HepG2 (cell line): ENCODE data around the gene CD109. TPM values are rescaled to one million over a fixed set of nuclear protein-coding genes. Genes with fewer than 3 reads are reported as not detected.

Experiments
- ATAC-seq: fragments of 200-7000 bp; cut with Tn5 transposase; 3 replicates; pipeline ENCODE4 v1.9.1; 2020; ENCODE audit warnings: mild to moderate bottlenecking, moderate library complexity
- BruUV-seq: library from RNA; stranded (reverse); fragments of 400-500 nt; replicated peaks from 2 replicates; lab custom pipeline; 2021; lab: Mats Ljungman, UMichigan
- CTCF ChIA-PET: fragments of 300-600 bp; formaldehyde crosslinking; extraction: SDS; loops from one replicate; lab custom pipeline; 2021; ENCODE audit warnings: low total read pairs, inconsistent platforms, low intra/inter-chr PET ratio; lab: Yijun Ruan, JAX
- POLR2A ChIA-PET: fragments of 350-600 bp; sonication (Branson Sonifier 250); formaldehyde crosslinking; loops from one replicate; lab custom pipeline; 2020; ENCODE audit warnings: antibody characterized with exemption, inconsistent platforms; lab: Yijun Ruan, JAX
- DNase-seq: peaks from one replicate; pipeline ENCODE4 v3.0.0-alpha.2; 2015; ENCODE audit warnings: low spot score
- FAIRE-seq: peaks from 3 replicates; lab custom pipeline; 2011; peaks lifted over from hg19 to GRCh38; lab: Jason Lieb, UNC
- H2AFZ ChIP-seq: one replicate; pipeline ENCODE4 v1.6.1; 2011; ENCODE audit warnings: low read length, inconsistent platforms
- H3K27ac ChIP-seq: fragments of 300-600 bp; 3 replicates; pipeline ENCODE4 v1.8.0; 2011; ENCODE audit warnings: mixed run types, mild to moderate bottlenecking, mixed read lengths, low read length, inconsistent platforms; ENCODE audit not compliant: insufficient read depth; ENCODE audit errors: extremely low read length
- H3K27me3 ChIP-seq, 2 experiments: fragments of 200-600 bp in 1 of 2; 2 replicates in 1 of 2; 3 replicates in 1 of 2; pipeline versions ENCODE4 v1.6.0 to v1.8.0; 2011; ENCODE audit warnings: low read length in 2 of 2, mild to moderate bottlenecking in 2 of 2, moderate library complexity in 2 of 2, inconsistent platforms in 1 of 2; ENCODE audit not compliant: insufficient read depth in 2 of 2, control insufficient read depth in 1 of 2
- H3K36me3 ChIP-seq, 2 experiments: fragments of 200-600 bp in 1 of 2; replicated peaks in 1 of 2; 2 replicates in 1 of 2; 3 replicates in 1 of 2; pipeline versions ENCODE4 v1.5.1 to v1.8.0; 2011; ENCODE audit warnings: low read length in 2 of 2, inconsistent platforms in 1 of 2; ENCODE audit not compliant: insufficient read depth in 2 of 2, control insufficient read depth in 1 of 2
- H3K4me1 ChIP-seq: 2 replicates; pipeline ENCODE4 v1.5.1; 2012; ENCODE audit warnings: low read length, inconsistent platforms; ENCODE audit not compliant: insufficient read depth
- H3K4me2 ChIP-seq: 2 replicates; pipeline ENCODE4 v1.6.0; 2011; ENCODE audit warnings: low read depth, low read length, inconsistent platforms
- H3K4me3 ChIP-seq, 3 experiments: fragments of 200-600 bp in 1 of 3; sonication (generic), shearing (Covaris generic) in 1 of 3; replicated peaks in 1 of 3; 2 replicates each; pipeline ENCODE4 v1.5.1; 2011 to 2016; ENCODE audit warnings: low read length in 3 of 3, inconsistent platforms in 2 of 3, low read depth in 2 of 3, mild to moderate bottlenecking in 2 of 3, control low read depth in 1 of 3, mixed read lengths in 1 of 3; ENCODE audit not compliant: insufficient read depth in 1 of 3
- H3K79me2 ChIP-seq: one replicate; pipeline ENCODE4 v1.6.1; 2011; ENCODE audit warnings: low read length, inconsistent platforms; ENCODE audit not compliant: insufficient read depth
- H3K9ac ChIP-seq: 2 replicates; pipeline ENCODE4 v1.6.0; 2011; ENCODE audit warnings: mild to moderate bottlenecking, low read depth, low read length, inconsistent platforms; ENCODE audit not compliant: insufficient read depth
- H3K9me3 ChIP-seq: 2 replicates; pipeline ENCODE4 v1.5.1; 2012; ENCODE audit warnings: mild to moderate bottlenecking, low read length
- H4K20me1 ChIP-seq: 2 replicates; pipeline ENCODE4 v1.6.0; 2011; ENCODE audit warnings: inconsistent platforms, mild to moderate bottlenecking, low read length, moderate library complexity; ENCODE audit not compliant: insufficient read depth
- GTF2F1 ChIP-seq: fragments of 150-350 bp; IDR thresholded peaks from 2 replicates; pipeline ENCODE4 v1.6.1; 2014; ENCODE audit warnings: low read length
- HBP1 ChIP-seq: IDR thresholded peaks from 2 replicates; pipeline ENCODE4 v1.6.1; 2016; ENCODE audit warnings: low read depth, control low read depth
- HDAC1 ChIP-seq: sonication (generic); formaldehyde crosslinking; IDR thresholded peaks from 2 replicates; pipeline ENCODE4 v1.5.1; 2020; ENCODE audit warnings: mild to moderate bottlenecking, missing genetic modification reagents
- HNF4A ChIP-seq: sonication (generic); formaldehyde crosslinking; IDR thresholded peaks from 2 replicates; pipeline ENCODE4 v1.4.0; 2020; ENCODE audit warnings: missing genetic modification reagents
- MBNL3 ChIP-seq: fragments of 250-450 bp; sonication (Bioruptor Pico); conservative IDR thresholded peaks from 2 replicates; pipeline ENCODE4 v1.8.0; 2022; ENCODE audit warnings: mild to moderate bottlenecking, inconsistent platforms
- MED8 ChIP-seq: sonication (generic); formaldehyde crosslinking; IDR thresholded peaks from 2 replicates; pipeline ENCODE4 v1.8.1; 2023; ENCODE audit warnings: mild to moderate bottlenecking, missing genetic modification reagents; ENCODE audit not compliant: insufficient replicate concordance
- MEIS2 ChIP-seq: sonication (generic); formaldehyde crosslinking; IDR thresholded peaks from 2 replicates; pipeline ENCODE4 v1.9.0; 2021; ENCODE audit warnings: mild to moderate bottlenecking, missing genetic modification reagents
- PAF1 ChIP-seq: IDR thresholded peaks from 2 replicates; pipeline ENCODE4 v1.6.1; 2016; ENCODE audit warnings: missing genetic modification reagents, missing compliant biosample characterization
- POGZ ChIP-seq: sonication (generic); formaldehyde crosslinking; IDR thresholded peaks from 2 replicates; pipeline ENCODE4 v1.4.0; 2020; ENCODE audit warnings: mild to moderate bottlenecking, missing genetic modification reagents
- SAFB2 ChIP-seq: sonication (generic); formaldehyde crosslinking; IDR thresholded peaks from 2 replicates; pipeline ENCODE4 v1.5.1; 2020; ENCODE audit warnings: missing genetic modification reagents, low read depth, mild to moderate bottlenecking, borderline replicate concordance
- SP1 ChIP-seq, 2 experiments: fragments of 450-650 bp in 1 of 2; sonication (generic) in 1 of 2; formaldehyde crosslinking in 1 of 2; IDR thresholded peaks; 2 replicates each; pipeline versions ENCODE4 v1.4.0 to v1.6.1; 2016 to 2020; ENCODE audit warnings: missing genetic modification reagents in 1 of 2
- TFDP2 ChIP-seq: sonication (generic); formaldehyde crosslinking; IDR thresholded peaks from 2 replicates; pipeline ENCODE4 v1.4.0; 2020; ENCODE audit warnings: missing genetic modification reagents
- ZNF17 ChIP-seq: sonication (generic); formaldehyde crosslinking; IDR thresholded peaks from 2 replicates; pipeline ENCODE4 v1.5.0; 2020; ENCODE audit warnings: mild to moderate bottlenecking, missing genetic modification reagents
- ZNF501 ChIP-seq: sonication (generic); formaldehyde crosslinking; IDR thresholded peaks from 2 replicates; pipeline ENCODE4 v1.5.1; 2020; ENCODE audit warnings: mild to moderate bottlenecking, moderate library complexity, missing genetic modification reagents
- ZNF616 ChIP-seq: sonication (generic); formaldehyde crosslinking; IDR thresholded peaks from 2 replicates; pipeline ENCODE4 v1.5.0; 2020; ENCODE audit warnings: low read depth, mild to moderate bottlenecking, missing genetic modification reagents
- ZNF740 ChIP-seq: sonication (generic); formaldehyde crosslinking; IDR thresholded peaks from 2 replicates; pipeline ENCODE4 v1.4.0; 2020; ENCODE audit warnings: missing genetic modification reagents
- ZNF816 ChIP-seq: sonication (generic); formaldehyde crosslinking; IDR thresholded peaks from 2 replicates; pipeline ENCODE4 v1.8.0; 2022; ENCODE audit warnings: missing genetic modification reagents, mild to moderate bottlenecking, borderline replicate concordance
- WGBS: methylation state at CpG from one replicate; pipeline ENCODE4 v1.1.6; 2017; ENCODE audit warnings: low lambda C conversion rate; 5-methylcytosine and 5-hydroxymethylcytosine counted together
- in situ Hi-C: cut with HindIII; loops from 2 replicates; pipeline ENCODE4 v1.10.0; 2017; ENCODE audit warnings: low pct_unique_long_range_greater_than_20kb; ENCODE audit not compliant: extremely low pct_ligation_motif_present
- intact Hi-C: fragments of 100-400 bp; cut with micrococcal nuclease; formaldehyde crosslinking; loops from one replicate; pipeline ENCODE4 v1.10.0; 2022; ENCODE audit not compliant: unreplicated experiment
- polyA plus RNA-seq, 8 experiments: library from polyadenylated mRNA; depleted of rRNA in 3 of 8; stranded (reverse) in 7 of 8; unstranded in 1 of 8; fragments of >200 nt; fragmentation: Illumina TruSeq in 4 of 8; extraction: Trizol in 4 of 8; gene quantifications; 2 replicates each; pipeline versions ENCODE4 v1.2.1 to v1.2.3, GENCODE V29; 2011 to 2016; ENCODE audit warnings: low read depth in 4 of 8, missing spikeins in 1 of 8, mixed read lengths in 1 of 8; ENCODE audit not compliant: insufficient read depth in 1 of 8
- total RNA-seq, 5 experiments: library from RNA; depleted of rRNA; stranded (reverse); fragments of >200 nt; fragmentation: Illumina TruSeq; extraction: Trizol; gene quantifications; 2 replicates each; pipeline ENCODE4 v1.2.3, GENCODE V29; 2016; ENCODE audit warnings: low read depth in 1 of 5

Gene CD109
- total and polyA plus RNA-seq, 2 of the 13 experiments (the other 11 are each of a cell fraction or from before 2014, with no cell fraction given) = 0.93 to 2.1 TPM

GRCh38 chr6:73652637-73653570 lies 43.1 kb upstream of the CD109 start (continued):
- 0 out of 2 replicates have a peak, but pooled peaks have one; percentile 41 for TF ChIP-seq HBP1 (CRISPR knock-in tag)
- TF ChIP-seq MBNL3 = no peak

GRCh38 chr6:73653571-73654424 lies 42.2 kb upstream of the CD109 start, which contains the start of gene SLC17A5:
SLC17A5 (minus strand) TSS chr6:73653992; CDS start chr6:73653886, 106 bp downstream.
- Histone ChIP-seq H3K9me3 (no peaks in the 10 kb centered on the region), H3K79me2 (peaks cover 8% of the 10 kb centered on the region), H3K9ac (peak within 1 kb of the TSS; percentile 95), H4K20me1 (no peaks in the 10 kb centered on the region), H3K4me1 (peaks cover 28% of the 10 kb centered on the region), H3K36me3 (peaks cover 2 to 3% of the 10 kb centered on the region in 2 experiments; a peak in 1 of 5 replicates), H3K4me2 (peak within 1 kb of the TSS; percentile 87), H3K27me3 (no peaks in the 10 kb centered on the region; a peak in 1 of 5 replicates), H3K27ac (peak within 1 kb of the TSS; percentile 96), H3K4me3 (peak within 1 kb of the TSS; percentile 84 to 98 (median 86)), H2AFZ (peak within 1 kb of the TSS; percentile 95)
- ChIA-PET POLR2A (interaction anchor here (0.6 to 3.9 kb wide), 20 partner anchors 10 to 1590 kb away, joined by 3 to 46 read pairs (median 6); partner anchors contain the start of genes EEF1A1 and MTO1), CTCF (no interaction called here)
- WGBS = under 1% methylated on average over 14 of the region's 90 CpGs
- BruUV-seq = no TSS peak
- intact Hi-C loops (loop anchor here (1.0 to 10.0 kb wide), 6 partner anchors 132 to 1589 kb away; partner anchors contain the start of genes COX7A2 and EEF1A1), in situ Hi-C loops (no loop called here)
- FAIRE-seq (peak; percentile 71), DNase-seq (peak; percentile 91), ATAC-seq (peak; percentile 95)
- TF ChIP-seq ZNF740 (CRISPR knock-in tag) (peak; percentile 47; the same call in 1 of the 2 replicates), POGZ (CRISPR knock-in tag) (peak; percentile 78), ZNF616 (CRISPR knock-in tag) (no peak), ZNF17 (CRISPR knock-in tag) (no peak), ZNF816 (CRISPR knock-in tag) (peak; percentile 71; the same call in 1 of the 2 replicates), ZNF501 (CRISPR knock-in tag) (peak; percentile 88), HNF4A (peak; percentile 63), SP1 (IDR thresholded peaks at IDR 0.05) (no peak), SP1 (CRISPR knock-in tag; IDR thresholded peaks at IDR 0.05) (peak; percentile 80), MED8 (CRISPR knock-in tag) (no peak), MEIS2 (CRISPR knock-in tag) (peak; percentile 22; the same call in 1 of the 2 replicates), SAFB2 (CRISPR knock-in tag) (peak; percentile 58; the same call in 1 of the 2 replicates), PAF1 (no peak), HDAC1 (CRISPR knock-in tag) (no peak; the same call in none of the 2 replicates), GTF2F1 (no peak), TFDP2 (CRISPR knock-in tag) (peak; percentile 73)
